Measurements from ENCODE around the gene ZFAND4.
"Not testable (repeated sequence)": the region's sequence is repeated elsewhere in the genome, so short reads cannot be mapped to it uniquely, and the experiment has no call there.

The ZFAND4 gene

DNA sequence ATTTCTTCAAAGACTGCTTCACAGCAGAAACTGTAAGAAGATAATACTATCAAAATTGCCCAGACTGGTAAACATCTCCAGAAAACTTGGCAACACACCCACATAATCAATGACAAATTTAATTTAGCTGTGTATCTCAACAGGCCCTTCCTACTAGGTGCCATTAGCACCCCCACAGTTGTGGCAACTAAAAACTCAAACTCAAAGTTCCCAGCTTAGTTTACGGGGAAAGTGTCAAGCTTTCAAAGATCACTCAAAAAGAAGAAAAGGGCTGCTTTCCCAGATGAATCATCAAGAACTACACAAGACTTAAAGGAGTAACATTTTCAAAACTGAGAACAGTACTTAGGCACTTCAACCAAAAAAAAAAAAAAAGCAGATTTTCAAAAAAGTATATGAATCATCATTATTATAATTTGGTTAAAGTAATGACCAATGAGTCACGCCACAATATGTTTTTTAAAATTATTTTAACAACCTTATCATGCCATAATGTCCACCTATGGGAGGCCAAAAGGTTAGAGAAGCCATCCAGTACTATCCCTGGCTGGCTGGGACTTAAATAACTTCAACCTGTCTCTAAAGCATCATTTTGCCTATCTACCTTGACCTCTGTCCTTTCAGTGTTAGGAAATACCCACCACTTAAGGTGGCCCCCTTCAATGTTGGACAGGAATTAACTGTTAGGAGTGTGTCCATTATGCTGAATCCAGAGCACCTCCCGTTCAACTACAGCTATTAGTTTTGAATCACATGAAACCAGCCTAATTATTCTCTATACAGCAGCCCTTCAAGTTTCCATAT lies 90.8 kb downstream of the ZFAND4 start:
- H3K4me3 ChIP-seq (ENCODE audit: low read length), result no peak overlapping the region
- no peak for TF ChIP-seq CTCF (conservative IDR thresholded peaks at IDR 0.05; ENCODE audit: low read depth, low read length)
- DNase-seq (ENCODE audit: low read depth), result no peak

DNA sequence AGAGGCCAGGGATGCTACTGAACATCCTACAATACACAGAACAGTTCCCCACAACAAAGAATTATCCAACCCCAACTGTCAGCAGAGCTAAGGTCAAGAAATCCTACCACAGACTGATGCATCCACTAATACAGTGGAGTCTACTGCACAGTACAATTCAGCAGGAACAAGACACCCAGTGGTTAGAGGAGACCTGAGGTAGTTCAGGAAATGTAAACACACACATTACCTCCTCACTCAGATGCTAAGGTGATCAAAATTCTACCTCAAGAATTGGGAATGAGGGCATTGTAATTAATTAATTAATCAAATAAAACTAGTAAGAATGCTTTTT lies 91.4 kb downstream of the ZFAND4 start:
- DNase-seq (ENCODE audit: low read depth), result no peak
- TF ChIP-seq CTCF (conservative IDR thresholded peaks at IDR 0.05; ENCODE audit: low read depth, low read length), result no peak
- H3K4me3 ChIP-seq (ENCODE audit: low read length), result no peak overlapping the region

DNA sequence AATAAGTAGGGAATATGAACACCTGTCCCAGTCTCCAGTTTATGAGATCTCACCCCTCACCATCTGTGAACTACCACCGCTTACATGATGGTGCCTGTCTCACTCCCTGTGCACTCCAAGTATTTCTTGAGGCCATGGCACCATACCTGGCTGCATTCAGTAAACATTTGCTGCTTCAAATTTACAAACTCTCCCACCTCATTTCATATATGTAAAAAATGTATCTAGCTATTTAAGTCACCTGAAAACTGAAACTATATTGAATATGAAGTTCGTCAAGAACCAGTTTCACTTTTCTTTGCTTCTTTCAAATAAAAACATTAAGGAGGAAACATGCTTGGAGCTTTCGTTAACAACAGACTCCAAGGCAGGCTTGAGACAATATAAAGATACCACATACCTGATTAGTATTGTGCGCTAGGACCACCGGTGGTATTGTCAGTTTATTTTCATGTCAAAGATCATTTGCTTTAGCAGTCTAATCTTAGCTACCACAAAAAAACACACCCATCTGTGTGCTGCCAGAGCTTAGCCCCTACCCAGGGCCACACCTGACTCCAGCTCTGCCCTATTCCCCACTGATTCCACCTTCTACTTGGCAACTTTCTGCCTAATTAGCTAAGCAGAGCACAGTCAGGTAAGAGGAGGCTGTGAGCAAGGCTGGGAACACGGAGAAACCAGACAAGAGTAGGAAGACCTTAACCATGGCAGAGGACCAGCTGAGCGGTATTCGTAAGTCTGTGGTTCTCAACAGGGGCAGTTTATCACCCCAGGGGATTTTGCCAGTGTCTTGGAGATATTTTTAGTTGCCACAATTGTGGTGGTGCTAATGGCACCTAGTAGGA lies 92.0 kb downstream of the ZFAND4 start:
- DNase-seq (ENCODE audit: low read depth), result no peak
- no peak overlapping the region for H3K4me3 ChIP-seq (ENCODE audit: low read length)
- no peak for TF ChIP-seq CTCF (conservative IDR thresholded peaks at IDR 0.05; ENCODE audit: low read depth, low read length)

GRCh38 chr10:45578384-45578971 lies 94.1 kb downstream of the ZFAND4 start:
- H3K4me3 ChIP-seq (ENCODE audit: low read length), result no peak overlapping the region
- TF ChIP-seq CTCF (conservative IDR thresholded peaks at IDR 0.05; ENCODE audit: low read depth, low read length), result no peak
- DNase-seq (ENCODE audit: low read depth), result no peak

DNA sequence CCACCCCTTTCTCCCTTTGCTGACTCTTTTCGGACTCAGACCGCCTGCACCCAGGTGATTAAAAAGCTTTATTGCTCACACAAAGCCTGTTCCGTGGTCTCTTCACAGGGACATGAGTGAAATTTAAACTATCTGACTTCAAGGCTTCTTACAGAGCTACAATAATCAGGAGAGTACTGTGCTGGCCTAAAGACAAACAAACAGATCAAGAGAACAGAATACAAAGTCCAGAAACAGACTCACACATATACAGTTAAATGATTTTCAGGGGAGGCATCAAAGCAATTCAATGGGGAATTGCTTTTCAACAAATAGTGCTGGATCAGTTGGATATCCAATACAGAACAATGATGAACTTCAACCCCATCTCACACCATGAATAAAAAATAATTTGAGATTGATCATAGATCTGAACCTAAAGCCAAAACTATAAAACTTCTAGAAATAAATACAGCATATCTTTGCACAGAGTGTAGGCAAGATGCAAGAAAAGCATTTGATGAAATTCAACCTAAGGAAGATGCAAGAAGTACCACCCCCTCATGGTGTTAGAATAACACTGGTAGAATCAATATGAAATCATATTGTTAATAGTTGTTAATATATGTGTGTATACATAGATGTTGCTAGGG lies 96.5 kb downstream of the ZFAND4 start:
- no peak for DNase-seq (ENCODE audit: low read depth)
- TF ChIP-seq CTCF (conservative IDR thresholded peaks at IDR 0.05; ENCODE audit: low read depth, low read length), result no peak
- no peak overlapping the region for H3K4me3 ChIP-seq (ENCODE audit: low read length)

DNA sequence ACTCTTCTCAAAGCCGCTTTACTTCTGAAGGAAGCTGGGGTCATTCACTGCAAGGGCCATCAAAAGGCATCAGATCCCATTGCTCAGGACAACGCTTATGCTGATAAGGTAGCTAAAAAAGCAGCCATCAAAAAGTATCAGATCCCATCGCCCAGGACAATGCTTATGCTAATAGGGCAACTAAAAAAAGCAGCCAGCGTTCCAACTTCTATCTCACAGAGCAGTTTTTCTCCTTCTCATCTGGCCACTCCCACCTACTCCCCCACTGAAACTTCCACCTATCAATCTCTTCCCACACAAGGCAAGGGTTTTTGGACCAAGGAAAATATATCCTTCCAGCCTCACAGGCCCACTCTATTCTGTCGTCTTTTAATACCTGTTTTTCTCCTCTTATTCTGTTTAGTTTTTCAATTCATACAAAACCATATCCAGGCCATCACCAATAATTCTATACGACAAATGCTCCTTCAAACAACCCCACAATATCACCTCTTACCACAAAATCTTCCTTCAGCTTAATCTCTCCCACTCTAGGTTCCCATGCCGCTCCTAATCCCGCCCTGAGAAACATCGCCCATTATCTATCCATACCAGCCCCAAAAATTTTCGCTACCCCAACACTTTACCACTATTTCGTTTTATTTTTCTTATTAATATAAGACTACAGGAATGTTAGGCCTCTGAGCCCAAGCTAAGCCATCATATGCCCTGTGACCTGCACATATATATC lies 97.4 kb downstream of the ZFAND4 start:
- DNase-seq (ENCODE audit: low read depth); H3K4me3 ChIP-seq (ENCODE audit: low read length): not testable (repeated sequence)

DNA sequence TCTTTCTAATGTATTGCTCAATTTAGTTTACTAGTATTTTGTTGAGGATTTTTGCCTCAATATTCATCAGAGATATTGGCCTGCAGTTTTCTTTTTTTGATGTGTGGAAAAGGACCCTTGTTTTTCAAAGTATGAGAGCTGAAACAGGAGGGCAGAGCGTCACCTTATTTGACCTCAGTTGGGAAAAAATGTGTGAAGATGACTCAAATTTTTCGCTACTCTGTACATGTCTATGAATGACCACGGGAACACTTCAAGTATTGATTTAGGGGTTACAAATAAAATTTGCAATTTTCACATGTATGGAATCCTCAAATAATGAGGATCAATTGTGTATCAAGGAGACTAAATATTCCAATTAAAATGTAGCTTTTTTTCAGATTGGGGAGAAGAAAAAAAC lies 103.1 kb downstream of the ZFAND4 start:
- TF ChIP-seq CTCF (conservative IDR thresholded peaks at IDR 0.05; ENCODE audit: low read depth, low read length), result no peak
- H3K4me3 ChIP-seq (ENCODE audit: low read length), result no peak overlapping the region
- no peak for DNase-seq (ENCODE audit: low read depth)

Data from retinal pigment epithelial cell (primary cell).